Breast epithelium (tissue), 4 donors: ENCODE results near the gene CADM1. TPM values are rescaled to one million over a fixed set of nuclear protein-coding genes. Genes with fewer than 3 reads are reported as not detected.

ENCODE experiments used
- DNase-seq, 2 donors: peaks; one replicate each; pipeline ENCODE4 v3.0.0-alpha.2; 2019; ENCODE audit warnings: low spot score in 2 of 2
- H3K27ac ChIP-seq, 2 donors: fragments of 200-600 bp; sonication (generic) in 1 of 2; one replicate each; pipeline ENCODE4 v1.5.1; 2016 to 2019; ENCODE audit warnings: mild to moderate bottlenecking in 1 of 2
- H3K27me3 ChIP-seq, 2 donors: fragments of 200-600 bp; sonication (generic) in 1 of 2; one replicate each; pipeline versions ENCODE4 v1.5.1 to v1.6.0; 2017 to 2019; ENCODE audit warnings: control low read depth in 1 of 2, mild to moderate bottlenecking in 1 of 2
- H3K36me3 ChIP-seq: fragments of 200-600 bp; one replicate; pipeline ENCODE4 v1.5.1; 2019
- H3K4me1 ChIP-seq, 2 donors: fragments of 200-600 bp; sonication (generic); one replicate each; pipeline ENCODE4 v1.5.1; 2016 to 2019; ENCODE audit warnings: control low read depth in 1 of 2
- H3K4me3 ChIP-seq, 3 donors: fragments of 200-600 bp; sonication (generic); 1 replicate in 2 of 3; 2 replicates in 1 of 3; pipeline ENCODE4 v1.5.1; 2016 to 2019; ENCODE audit warnings: mild to moderate bottlenecking in 3 of 3, moderate library complexity in 2 of 3
- H3K9me3 ChIP-seq, 2 donors: fragments of 200-600 bp; sonication (generic) in 1 of 2; one replicate each; pipeline ENCODE4 v1.5.1; 2016 to 2019; ENCODE audit warnings: control low read depth in 1 of 2
- CTCF ChIP-seq, 3 donors: fragments of 450-650 bp; IDR thresholded peaks; one replicate each; pipeline ENCODE4 v1.5.1; 2016 to 2017; ENCODE audit warnings: antibody characterized with exemption in 3 of 3, mild to moderate bottlenecking in 3 of 3, moderate library complexity in 3 of 3
- POLR2A ChIP-seq: fragments of 450-650 bp; IDR thresholded peaks from one replicate; pipeline ENCODE4 v1.6.1; 2016; ENCODE audit warnings: antibody characterized with exemption, mild to moderate bottlenecking, moderate library complexity
- POLR2AphosphoS5 ChIP-seq, 3 donors: sonication (generic); formaldehyde crosslinking; IDR thresholded peaks; one replicate each; pipeline ENCODE4 v1.6.1; 2017; ENCODE audit warnings: antibody characterized with exemption in 3 of 3
- intact Hi-C: fragments of 100-400 bp; cut with DNase I; formaldehyde crosslinking; loops from one replicate; pipeline ENCODE4 v1.15.1; 2023; ENCODE audit warnings: low total_unique reads
- total RNA-seq, 3 donors: library from RNA; depleted of rRNA; stranded (reverse); fragments of >200 nt; gene quantifications; one replicate each; pipeline ENCODE4 v1.1.0, GENCODE V29; 2016

The CADM1 gene
- total RNA-seq, 3 donors from 2014 or later: 5.3 to 48.4 (median 33.1) TPM

DNA sequence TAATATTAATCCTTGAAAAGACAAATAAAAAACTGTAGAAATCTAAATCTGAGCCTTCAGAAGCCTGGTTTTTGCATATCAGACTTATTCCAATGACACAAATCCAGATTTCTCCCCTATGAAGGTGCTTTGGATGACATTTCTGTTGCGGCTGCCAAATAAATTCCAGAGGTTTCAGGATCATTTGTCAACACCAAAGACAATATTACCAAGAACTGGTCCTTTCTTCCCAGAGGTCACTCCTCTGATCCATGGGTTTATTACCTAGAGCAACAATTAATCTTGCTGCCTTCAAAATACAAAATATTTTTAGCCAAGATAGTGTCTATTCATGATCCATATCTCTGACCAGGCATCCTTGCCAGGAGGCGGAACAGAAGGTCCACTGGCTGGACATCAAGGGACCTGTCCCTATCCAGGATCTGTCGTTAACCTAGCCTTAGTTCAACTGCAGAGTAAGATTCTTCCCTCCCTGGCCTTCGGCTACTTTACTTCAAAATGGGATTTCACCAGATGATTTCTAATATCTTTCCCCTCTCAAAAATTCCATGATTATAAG lies 4.9 kb downstream of the CADM1 start:
- Histone ChIP-seq H3K9me3 (no peaks in the 10 kb centered on the region), H3K27me3 (peaks cover 4 to 5% of the 10 kb centered on the region in 2 donors), H3K4me3 (no peak overlapping the region), H3K36me3 (no peaks in the 10 kb centered on the region), H3K27ac (no peak overlapping the region), H3K4me1 (no peaks in the 10 kb centered on the region)
- intact Hi-C loops: no loop called here
- TF ChIP-seq CTCF (IDR thresholded peaks at IDR 0.05): no peak
- no peak for TF ChIP-seq POLR2AphosphoS5 (IDR thresholded peaks at IDR 0.05)
- no peak for TF ChIP-seq POLR2A
- DNase-seq: no peak

- no peaks in the 10 kb centered on the region for H3K9me3 ChIP-seq
- no peaks in the 10 kb centered on the region for H3K4me1 ChIP-seq
- H3K36me3 ChIP-seq: no peaks in the 10 kb centered on the region
- no peak overlapping the region for H3K27ac ChIP-seq
- TF ChIP-seq POLR2A (no peak), POLR2AphosphoS5 (IDR thresholded peaks at IDR 0.05) (no peak), CTCF (IDR thresholded peaks at IDR 0.05) (no peak)
- no peak for DNase-seq
- H3K27me3 ChIP-seq: peaks cover 4 to 5% of the 10 kb centered on the region in 2 donors
- intact Hi-C loops: no loop called here
- no peak overlapping the region for H3K4me3 ChIP-seq
These were observed 5.9 kb downstream of the CADM1 start for GRCh38 chr11:115498354-115498753.

GRCh38 chr11:115497303-115497702 lies 6.9 kb downstream of the CADM1 start:
- TF ChIP-seq POLR2A (no peak), POLR2AphosphoS5 (IDR thresholded peaks at IDR 0.05) (no peak), CTCF (IDR thresholded peaks at IDR 0.05) (no peak)
- Histone ChIP-seq H3K4me1 (no peaks in the 10 kb centered on the region), H3K27me3 (peaks cover 0 to 5% of the 10 kb centered on the region in 2 donors), H3K36me3 (no peaks in the 10 kb centered on the region), H3K4me3 (no peak overlapping the region), H3K9me3 (no peaks in the 10 kb centered on the region), H3K27ac (no peak overlapping the region)
- DNase-seq: no peak
- intact Hi-C loops: no loop called here

- intact Hi-C loops: no loop called here
- Histone ChIP-seq H3K27ac (no peak overlapping the region), H3K27me3 (peaks cover 0 to 5% of the 10 kb centered on the region in 2 donors)
These were observed 7.3 kb downstream of the CADM1 start for GRCh38 chr11:115496892-115497291.

GRCh38 chr11:115493905-115494304 lies 10.3 kb downstream of the CADM1 start:
- Histone ChIP-seq H3K27me3 (no peaks in the 10 kb centered on the region), H3K27ac (no peak overlapping the region), H3K4me1 (no peaks in the 10 kb centered on the region), H3K36me3 (no peaks in the 10 kb centered on the region), H3K4me3 (no peak overlapping the region), H3K9me3 (no peaks in the 10 kb centered on the region)
- intact Hi-C loops: no loop called here
- TF ChIP-seq CTCF (IDR thresholded peaks at IDR 0.05) (no peak), POLR2A (no peak), POLR2AphosphoS5 (IDR thresholded peaks at IDR 0.05) (no peak)
- no peak for DNase-seq

More at GRCh38 chr11:115496892-115497291, 7.3 kb downstream of the CADM1 start:
- no peak overlapping the region for H3K4me3 ChIP-seq
- H3K9me3 ChIP-seq: no peaks in the 10 kb centered on the region
- H3K36me3 ChIP-seq: no peaks in the 10 kb centered on the region
- no peaks in the 10 kb centered on the region for H3K4me1 ChIP-seq
- TF ChIP-seq POLR2A (no peak), POLR2AphosphoS5 (IDR thresholded peaks at IDR 0.05) (no peak), CTCF (IDR thresholded peaks at IDR 0.05) (no peak)
- DNase-seq: no peak
